Neural progenitor cell (in vitro differentiated cells): Measurements from ENCODE around the gene LEMD2. TPM values are rescaled to one million over a fixed set of nuclear protein-coding genes. Genes with fewer than 3 reads are reported as not detected.

Experiments
- DNase-seq: peaks from one replicate; pipeline ENCODE4 v3.0.0-alpha.2; 2016; ENCODE audit warnings: low spot score
- H2AFZ ChIP-seq: fragments of 200-600 bp; sonication (generic); replicated peaks from 2 replicates; pipeline ENCODE4 v1.6.1; 2016; ENCODE audit warnings: antibody characterized with exemption
- H3F3A ChIP-seq: fragments of 200-600 bp; sonication (generic); 2 replicates; pipeline ENCODE4 v1.6.1; 2016; ENCODE audit warnings: antibody characterized with exemption, low read depth
- H3K27ac ChIP-seq: fragments of 200-600 bp; sonication (generic); 2 replicates; pipeline ENCODE4 v1.5.1; 2016; ENCODE audit warnings: mild to moderate bottlenecking
- H3K27me3 ChIP-seq: fragments of 200-600 bp; sonication (generic); 2 replicates; pipeline ENCODE4 v1.6.1; 2016; ENCODE audit warnings: mild to moderate bottlenecking, moderate library complexity
- H3K36me3 ChIP-seq: fragments of 200-600 bp; sonication (generic); 2 replicates; pipeline ENCODE4 v1.5.1; 2016
- H3K4me1 ChIP-seq: fragments of 200-600 bp; sonication (generic); 2 replicates; pipeline ENCODE4 v1.6.1; 2016; ENCODE audit warnings: mixed run types
- H3K4me2 ChIP-seq: fragments of 200-600 bp; sonication (generic); 2 replicates; pipeline ENCODE4 v1.6.1; 2016
- H3K4me3 ChIP-seq: fragments of 200-600 bp; sonication (generic); 2 replicates; pipeline ENCODE4 v1.5.1; 2016
- H3K79me2 ChIP-seq: fragments of 200-600 bp; sonication (generic); 2 replicates; pipeline ENCODE4 v1.6.1; 2016; ENCODE audit warnings: low read depth
- H3K9ac ChIP-seq: fragments of 200-600 bp; sonication (generic); 2 replicates; pipeline ENCODE4 v1.6.1; 2016
- H3K9me3 ChIP-seq: fragments of 200-600 bp; sonication (generic); 2 replicates; pipeline ENCODE4 v1.5.1; 2016; ENCODE audit warnings: low read depth
- H4K20me1 ChIP-seq: fragments of 200-600 bp; sonication (generic); 2 replicates; pipeline ENCODE4 v1.6.1; 2016; ENCODE audit warnings: low read depth
- H3K27ac Mint-ChIP-seq: 3 replicates; pipeline ENCODE4 v1.8.0; 2021; ENCODE audit warnings: mixed read lengths
- H3K27me3 Mint-ChIP-seq: 2 replicates; pipeline ENCODE4 v1.8.0; 2022; ENCODE audit warnings: low read depth, mild to moderate bottlenecking, inconsistent platforms, moderate library complexity, mixed read lengths; ENCODE audit not compliant: insufficient read depth
- H3K36me3 Mint-ChIP-seq: 3 replicates; pipeline ENCODE4 v1.8.0; 2021; ENCODE audit warnings: mixed read lengths
- H3K4me1 Mint-ChIP-seq: 3 replicates; pipeline ENCODE4 v1.8.0; 2021; ENCODE audit warnings: mixed read lengths
- H3K4me3 Mint-ChIP-seq: 3 replicates; pipeline ENCODE4 v1.8.0; 2021; ENCODE audit warnings: mild to moderate bottlenecking, moderate library complexity, mixed read lengths
- H3K9me3 Mint-ChIP-seq: 3 replicates; pipeline ENCODE4 v1.8.0; 2020; ENCODE audit warnings: mixed read lengths
- EZH2 ChIP-seq: fragments of 200-600 bp; sonication (generic); IDR thresholded peaks from 2 replicates; pipeline ENCODE4 v1.6.1; 2017; ENCODE audit warnings: antibody characterized with exemption, mild to moderate bottlenecking, moderate library complexity
- EZH2phosphoT487 ChIP-seq: fragments of 200-600 bp; sonication (generic); IDR thresholded peaks from 2 replicates; pipeline ENCODE4 v1.6.1; 2017; ENCODE audit warnings: antibody characterized with exemption
- total RNA-seq: library from RNA; depleted of rRNA; stranded (reverse); fragments of >200 nt; gene quantifications from 2 replicates; pipeline ENCODE4 v1.2.3, GENCODE V29; 2015; ENCODE audit warnings: low replicate concordance
- TF ChIP-seq, protein P1 (sequence below): fragments of 200-600 bp; sonication (generic); IDR thresholded peaks from 2 replicates; pipeline ENCODE4 v1.5.1; 2017; ENCODE audit warnings: antibody characterized with exemption, mild to moderate bottlenecking

The LEMD2 gene
- total RNA-seq, 1 donor from 2014 or later = 31.8 TPM

- Mint-ChIP-seq H3K27me3 (peaks cover 10% of the 10 kb centered on the region), H3K4me1 (peaks cover 27% of the 10 kb centered on the region), H3K4me3 (no peak overlapping the region), H3K27ac (no peak overlapping the region), H3K9me3 (no peaks in the 10 kb centered on the region), H3K36me3 (no peaks in the 10 kb centered on the region)
- no peak for DNase-seq
- no peak overlapping the region for H3K9ac ChIP-seq
- no peak overlapping the region for H3K4me2 ChIP-seq
- H3K4me1 ChIP-seq = peaks cover 30% of the 10 kb centered on the region
- TF ChIP-seq, protein P1, sequence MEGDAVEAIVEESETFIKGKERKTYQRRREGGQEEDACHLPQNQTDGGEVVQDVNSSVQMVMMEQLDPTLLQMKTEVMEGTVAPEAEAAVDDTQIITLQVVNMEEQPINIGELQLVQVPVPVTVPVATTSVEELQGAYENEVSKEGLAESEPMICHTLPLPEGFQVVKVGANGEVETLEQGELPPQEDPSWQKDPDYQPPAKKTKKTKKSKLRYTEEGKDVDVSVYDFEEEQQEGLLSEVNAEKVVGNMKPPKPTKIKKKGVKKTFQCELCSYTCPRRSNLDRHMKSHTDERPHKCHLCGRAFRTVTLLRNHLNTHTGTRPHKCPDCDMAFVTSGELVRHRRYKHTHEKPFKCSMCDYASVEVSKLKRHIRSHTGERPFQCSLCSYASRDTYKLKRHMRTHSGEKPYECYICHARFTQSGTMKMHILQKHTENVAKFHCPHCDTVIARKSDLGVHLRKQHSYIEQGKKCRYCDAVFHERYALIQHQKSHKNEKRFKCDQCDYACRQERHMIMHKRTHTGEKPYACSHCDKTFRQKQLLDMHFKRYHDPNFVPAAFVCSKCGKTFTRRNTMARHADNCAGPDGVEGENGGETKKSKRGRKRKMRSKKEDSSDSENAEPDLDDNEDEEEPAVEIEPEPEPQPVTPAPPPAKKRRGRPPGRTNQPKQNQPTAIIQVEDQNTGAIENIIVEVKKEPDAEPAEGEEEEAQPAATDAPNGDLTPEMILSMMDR = no peak
- TF ChIP-seq EZH2phosphoT487 (no peak), EZH2 (no peak)
- no peaks in the 10 kb centered on the region for H3K79me2 ChIP-seq
- no peaks in the 10 kb centered on the region for H3K27me3 ChIP-seq
- peaks cover 10% of the 10 kb centered on the region for H3F3A ChIP-seq
- no peak overlapping the region for H3K27ac ChIP-seq
- H3K9me3 ChIP-seq = no peaks in the 10 kb centered on the region
- H2AFZ ChIP-seq = no peak overlapping the region
- H3K36me3 ChIP-seq = no peaks in the 10 kb centered on the region
- H4K20me1 ChIP-seq = peaks cover 7% of the 10 kb centered on the region
- no peak overlapping the region for H3K4me3 ChIP-seq
Measured at GRCh38 chr6:33817489-33817888, 28.6 kb upstream of the LEMD2 start.

DNA sequence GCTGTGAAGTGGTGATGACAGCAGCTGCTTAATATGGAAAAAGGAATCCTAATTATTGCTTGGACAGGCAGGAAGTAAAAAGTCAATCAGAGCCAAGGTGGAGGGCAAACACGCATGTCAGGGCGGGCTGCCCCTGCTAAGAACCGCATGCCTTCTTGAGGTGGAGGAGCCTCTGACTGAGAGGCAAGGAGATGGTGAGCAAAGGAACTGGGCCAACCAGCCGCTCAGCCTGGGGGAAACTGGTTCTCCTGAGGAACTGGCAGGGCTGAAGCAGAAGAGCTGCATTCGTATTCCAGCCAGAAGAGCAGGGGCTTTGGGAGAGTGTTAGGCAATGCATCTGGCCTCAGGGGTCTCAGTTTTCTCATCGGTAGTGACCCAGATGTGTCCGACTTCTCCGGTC, 28.0 kb upstream of the LEMD2 start:
- Histone ChIP-seq H3K9ac (no peak overlapping the region), H3K27ac (no peak overlapping the region), H3K4me2 (no peak overlapping the region), H3K27me3 (no peaks in the 10 kb centered on the region), H4K20me1 (peaks cover 13% of the 10 kb centered on the region), H3K79me2 (no peaks in the 10 kb centered on the region), H2AFZ (no peak overlapping the region), H3F3A (peaks cover 15% of the 10 kb centered on the region), H3K4me3 (no peak overlapping the region), H3K4me1 (peaks cover 35% of the 10 kb centered on the region), H3K9me3 (no peaks in the 10 kb centered on the region), H3K36me3 (no peaks in the 10 kb centered on the region)
- Mint-ChIP-seq H3K27ac (no peak overlapping the region), H3K9me3 (no peaks in the 10 kb centered on the region), H3K4me1 (peaks cover 31% of the 10 kb centered on the region), H3K36me3 (no peaks in the 10 kb centered on the region), H3K4me3 (no peak overlapping the region), H3K27me3 (peaks cover 10% of the 10 kb centered on the region)
- no peak for TF ChIP-seq EZH2phosphoT487
- no peak for TF ChIP-seq EZH2
- TF ChIP-seq, protein P1 = no peak
- DNase-seq = no peak

- Mint-ChIP-seq H3K9me3 (no peaks in the 10 kb centered on the region), H3K27ac (peak overlapping the region; percentile 87), H3K4me3 (no peak overlapping the region), H3K4me1 (peaks cover 40% of the 10 kb centered on the region), H3K36me3 (no peaks in the 10 kb centered on the region), H3K27me3 (peaks cover 10% of the 10 kb centered on the region)
- TF ChIP-seq EZH2phosphoT487 (no peak), EZH2 (no peak)
- TF ChIP-seq, protein P1 = no peak
- Histone ChIP-seq H3K36me3 (no peaks in the 10 kb centered on the region), H3K4me3 (no peak overlapping the region), H3K9ac (no peak overlapping the region), H3K4me2 (no peak overlapping the region), H3K79me2 (no peaks in the 10 kb centered on the region), H4K20me1 (peaks cover 14% of the 10 kb centered on the region), H3F3A (peaks cover 26% of the 10 kb centered on the region), H3K4me1 (peaks cover 45% of the 10 kb centered on the region), H2AFZ (peak overlapping the region; percentile 91), H3K9me3 (no peaks in the 10 kb centered on the region), H3K27me3 (no peaks in the 10 kb centered on the region), H3K27ac (no peak overlapping the region)
- peak; percentile 78 for DNase-seq
Measured at GRCh38 chr6:33815854-33816253, 26.9 kb upstream of the LEMD2 start.
